K562 (cell line): Measurements from ENCODE around the gene FGF5.

Source experiments
- MAFF ChIP-seq: IDR thresholded peaks from 2 replicates; pipeline ENCODE4 v1.6.1; 2012; ENCODE audit warnings: low read length, improper control_type of control experiment
- TF ChIP-seq, protein P1 (sequence below): fragments of 450-650 bp; IDR thresholded peaks from 2 replicates; pipeline ENCODE4 v1.6.1; 2018; ENCODE audit not compliant: partially characterized antibody

DNA sequence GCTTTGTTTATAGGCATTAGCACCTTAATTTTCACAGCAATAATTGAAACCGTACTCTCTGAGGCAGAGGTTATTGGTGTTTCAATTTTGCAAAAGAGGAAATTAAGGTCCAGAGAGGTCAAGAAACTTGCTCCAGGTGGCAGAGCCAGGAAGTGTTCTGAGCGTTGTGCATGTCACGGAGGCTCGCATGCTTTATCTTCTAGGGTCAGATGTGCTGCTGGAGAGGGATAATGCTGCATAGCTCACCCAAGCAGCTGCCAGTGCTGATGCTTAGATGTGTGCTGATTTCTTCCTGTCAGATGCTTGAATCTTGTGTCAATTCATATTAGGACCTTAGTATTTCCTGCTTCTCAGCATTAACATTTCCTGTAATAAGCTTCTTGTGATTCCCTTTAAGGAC lies 13.0 kb upstream of the FGF5 start:
- 0 out of 2 replicates have a peak, but pooled peaks have one; percentile 15 for TF ChIP-seq MAFF
- TF ChIP-seq, protein P1, sequence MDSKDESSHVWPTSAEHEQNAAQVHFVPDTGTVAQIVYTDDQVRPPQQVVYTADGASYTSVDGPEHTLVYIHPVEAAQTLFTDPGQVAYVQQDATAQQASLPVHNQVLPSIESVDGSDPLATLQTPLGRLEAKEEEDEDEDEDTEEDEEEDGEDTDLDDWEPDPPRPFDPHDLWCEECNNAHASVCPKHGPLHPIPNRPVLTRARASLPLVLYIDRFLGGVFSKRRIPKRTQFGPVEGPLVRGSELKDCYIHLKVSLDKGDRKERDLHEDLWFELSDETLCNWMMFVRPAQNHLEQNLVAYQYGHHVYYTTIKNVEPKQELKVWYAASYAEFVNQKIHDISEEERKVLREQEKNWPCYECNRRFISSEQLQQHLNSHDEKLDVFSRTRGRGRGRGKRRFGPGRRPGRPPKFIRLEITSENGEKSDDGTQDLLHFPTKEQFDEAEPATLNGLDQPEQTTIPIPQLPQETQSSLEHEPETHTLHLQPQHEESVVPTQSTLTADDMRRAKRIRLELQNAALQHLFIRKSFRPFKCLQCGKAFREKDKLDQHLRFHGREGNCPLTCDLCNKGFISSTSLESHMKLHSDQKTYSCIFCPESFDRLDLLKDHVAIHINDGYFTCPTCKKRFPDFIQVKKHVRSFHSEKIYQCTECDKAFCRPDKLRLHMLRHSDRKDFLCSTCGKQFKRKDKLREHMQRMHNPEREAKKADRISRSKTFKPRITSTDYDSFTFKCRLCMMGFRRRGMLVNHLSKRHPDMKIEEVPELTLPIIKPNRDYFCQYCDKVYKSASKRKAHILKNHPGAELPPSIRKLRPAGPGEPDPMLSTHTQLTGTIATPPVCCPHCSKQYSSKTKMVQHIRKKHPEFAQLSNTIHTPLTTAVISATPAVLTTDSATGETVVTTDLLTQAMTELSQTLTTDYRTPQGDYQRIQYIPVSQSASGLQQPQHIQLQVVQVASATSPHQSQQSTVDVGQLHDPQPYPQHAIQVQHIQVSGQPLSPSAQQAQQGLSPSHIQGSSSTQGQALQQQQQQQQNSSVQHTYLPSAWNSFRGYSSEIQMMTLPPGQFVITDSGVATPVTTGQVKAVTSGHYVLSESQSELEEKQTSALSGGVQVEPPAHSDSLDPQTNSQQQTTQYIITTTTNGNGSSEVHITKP = no peak
